GM18511 (cell line): ENCODE measurements around the gene HECTD1.
"Not testable (repeated sequence)": the region's sequence is repeated elsewhere in the genome, so short reads cannot be mapped to it uniquely, and the experiment has no call there.

ENCODE experiments used
- ATAC-seq: cut with Tn5 transposase; IDR thresholded peaks from one replicate; pipeline ENCODE4 v1.9.1; 2021; ENCODE audit warnings: mild to moderate bottlenecking, moderate library complexity; ENCODE audit not compliant: unreplicated experiment

HECTD1 gene

GRCh38 chr14:31196839-31197492 lies 10.6 kb downstream of the HECTD1 start:
- ATAC-seq, result no peak

- no peak for ATAC-seq
Measured at GRCh38 chr14:31194661-31195060, 12.9 kb downstream of the HECTD1 start.

GRCh38 chr14:31194095-31194494 lies 13.5 kb downstream of the HECTD1 start:
- no peak for ATAC-seq

GRCh38 chr14:31192544-31192943 lies 15.0 kb downstream of the HECTD1 start:
- not testable (repeated sequence) for ATAC-seq

DNA sequence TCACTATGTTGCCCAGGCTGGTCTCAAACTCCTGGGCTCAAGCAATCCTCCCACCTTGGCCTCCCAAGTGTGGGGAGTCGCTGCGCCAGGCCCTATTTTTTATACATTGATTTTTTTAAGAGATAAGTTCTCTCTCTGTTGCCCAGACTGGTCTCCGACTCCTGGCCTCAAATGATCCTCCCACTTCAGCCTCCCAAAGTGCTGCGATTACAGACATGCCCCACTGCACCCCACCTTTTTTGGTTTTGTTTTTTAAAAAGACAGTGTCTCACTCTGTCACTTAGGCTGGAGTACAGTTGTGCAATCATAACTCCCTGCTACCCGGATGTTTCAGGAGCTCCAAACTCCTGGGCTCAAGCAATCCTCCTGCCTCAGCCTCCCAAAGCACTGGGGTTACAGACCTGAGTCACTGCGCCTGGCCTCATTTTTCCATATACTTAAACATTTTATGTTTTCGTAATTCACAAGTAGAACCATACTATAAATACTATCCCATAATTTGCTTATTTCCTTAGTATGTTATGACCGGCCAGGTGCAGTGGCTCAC lies 16.8 kb downstream of the HECTD1 start:
- no peak for ATAC-seq

GRCh38 chr14:31190219-31190603 lies 17.4 kb downstream of the HECTD1 start:
- no peak for ATAC-seq

GRCh38 chr14:31189346-31190218 lies 18.0 kb downstream of the HECTD1 start:
- ATAC-seq, result no peak

DNA sequence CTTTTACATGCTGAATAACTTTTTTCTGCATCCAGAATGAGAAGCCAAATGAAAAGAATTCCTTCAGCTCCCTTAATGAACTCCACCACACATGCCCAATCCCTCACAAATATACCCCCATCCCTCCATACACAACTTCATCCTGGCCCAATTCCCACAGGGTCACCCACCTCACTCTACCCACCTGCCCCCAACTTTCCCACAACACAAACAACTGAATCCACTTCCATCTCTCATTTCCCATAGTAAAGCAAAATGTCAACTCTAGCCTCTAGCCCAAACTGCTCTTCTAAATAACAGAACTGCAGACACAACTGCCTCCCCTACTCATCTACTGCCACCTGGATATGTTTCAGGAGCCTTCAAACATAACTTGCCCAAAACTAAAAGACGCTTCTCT lies 18.8 kb downstream of the HECTD1 start:
- no peak for ATAC-seq

DNA sequence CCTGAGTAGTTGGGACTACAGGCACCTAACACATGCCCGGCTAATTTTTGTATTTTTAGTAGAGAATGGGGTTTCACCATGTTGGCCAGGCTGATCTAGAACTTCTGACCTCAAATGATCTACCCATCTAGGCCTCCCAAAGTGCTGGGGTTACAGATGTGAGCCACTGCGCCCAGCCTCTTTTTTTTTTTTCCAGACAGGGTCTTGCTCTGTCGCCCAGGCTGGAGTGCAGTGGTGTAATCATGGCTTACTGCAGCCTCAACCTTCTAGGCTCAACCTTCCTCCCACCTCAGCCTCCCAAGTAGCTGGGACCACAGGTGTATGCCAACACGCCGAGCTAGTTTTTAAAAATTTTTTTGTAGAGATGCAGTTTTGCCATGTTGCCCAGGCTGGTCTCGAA lies 25.6 kb downstream of the HECTD1 start:
- not testable (repeated sequence) for ATAC-seq

GRCh38 chr14:31181271-31181670 lies 26.3 kb downstream of the HECTD1 start:
- ATAC-seq, result no peak

- no peak for ATAC-seq
Measured at GRCh38 chr14:31180299-31181051, 27.1 kb downstream of the HECTD1 start.

GRCh38 chr14:31174433-31174832 lies 33.2 kb downstream of the HECTD1 start:
- ATAC-seq, result no peak

- ATAC-seq, result no peak
Measured at GRCh38 chr14:31173120-31173837, 34.3 kb downstream of the HECTD1 start.

DNA sequence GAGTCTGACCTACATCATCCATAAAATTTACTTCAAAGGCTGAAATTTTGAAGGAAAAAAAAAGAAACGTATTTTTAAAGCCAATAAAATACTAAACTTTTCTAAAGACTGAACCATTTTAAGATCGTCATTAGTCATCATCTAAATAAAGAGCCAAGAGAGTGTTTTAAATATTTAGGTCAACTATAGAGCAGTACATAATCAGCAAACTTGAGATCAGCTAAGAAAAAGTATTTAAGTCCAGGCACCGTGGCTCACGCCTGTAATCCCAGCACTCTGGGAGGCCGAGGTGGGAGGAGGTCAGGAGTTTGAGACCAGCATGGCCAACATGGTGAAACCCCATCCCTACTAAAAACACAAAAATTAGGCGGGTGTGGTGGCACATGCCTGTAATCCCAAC lies 35.5 kb downstream of the HECTD1 start:
- no peak for ATAC-seq

DNA sequence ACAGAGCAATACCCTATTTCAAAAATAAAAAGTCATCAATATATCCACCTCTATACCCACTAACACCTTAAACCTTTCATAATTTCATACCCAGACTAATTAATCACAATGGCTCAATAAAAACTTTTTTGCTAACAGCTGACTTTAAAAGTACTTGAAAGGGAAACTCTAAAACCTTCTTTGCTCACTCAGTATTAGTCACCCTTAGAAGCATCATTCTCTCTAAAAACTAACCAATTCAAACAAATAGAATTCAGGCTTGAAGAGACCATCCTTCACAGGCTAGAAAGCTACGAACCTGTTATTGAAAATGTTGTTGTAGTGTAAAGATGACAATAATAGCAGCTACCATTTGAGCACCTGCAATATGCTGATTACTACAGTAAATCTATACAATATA lies 37.2 kb downstream of the HECTD1 start:
- ATAC-seq, result no peak

DNA sequence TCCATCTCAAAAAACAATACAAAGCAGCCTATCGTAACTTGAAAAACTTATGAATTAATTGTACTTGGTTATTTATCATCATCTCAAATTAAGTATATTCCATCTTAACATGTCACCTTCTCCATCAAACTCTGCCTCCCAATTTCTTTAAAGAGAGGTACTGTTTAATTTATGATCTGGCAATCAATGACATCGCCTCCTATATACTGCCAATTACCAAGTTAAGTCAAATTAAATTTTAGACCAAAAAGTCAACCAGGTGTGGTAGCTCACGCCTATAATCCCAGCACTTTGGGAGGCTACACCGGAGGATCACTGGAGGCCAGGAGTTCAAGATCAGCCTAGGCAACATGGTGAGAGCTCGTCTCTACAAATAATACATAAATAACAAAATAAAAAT lies 37.7 kb downstream of the HECTD1 start:
- no peak for ATAC-seq

DNA sequence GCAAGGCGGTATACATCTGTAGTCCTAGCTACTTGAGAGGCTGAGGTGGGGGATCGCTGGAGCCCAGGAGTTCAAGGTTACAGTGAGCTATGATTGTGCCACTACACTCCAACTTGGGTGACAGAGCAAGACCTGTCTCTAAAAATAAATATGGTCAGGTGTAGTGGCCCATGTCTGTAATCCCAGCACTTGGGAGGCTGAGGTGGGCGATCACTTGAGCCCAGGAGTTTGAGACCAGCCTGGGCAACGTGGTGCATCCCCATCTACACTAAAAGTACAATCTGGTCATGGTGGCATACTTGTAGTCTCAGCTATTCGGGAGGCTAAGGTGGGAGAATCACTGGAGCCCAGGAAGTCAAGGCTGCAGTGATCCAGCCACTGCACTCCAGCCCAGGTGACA lies 40.6 kb downstream of the HECTD1 start:
- ATAC-seq, result no peak

DNA sequence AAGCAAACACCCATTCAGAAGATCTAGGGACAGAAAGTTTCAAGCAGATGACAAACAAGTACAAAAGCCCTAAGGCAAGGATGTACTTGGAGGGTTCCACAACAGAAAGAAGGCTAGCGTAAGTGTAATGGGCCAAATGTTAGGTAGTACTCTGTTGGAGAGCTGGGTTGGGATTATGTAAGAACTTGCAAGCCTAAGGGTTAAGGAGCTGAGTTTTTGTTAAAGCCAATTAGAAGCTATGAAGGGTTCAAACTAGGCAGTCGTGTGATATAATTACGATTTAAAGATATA lies 41.4 kb downstream of the HECTD1 start:
- ATAC-seq, result no peak

DNA sequence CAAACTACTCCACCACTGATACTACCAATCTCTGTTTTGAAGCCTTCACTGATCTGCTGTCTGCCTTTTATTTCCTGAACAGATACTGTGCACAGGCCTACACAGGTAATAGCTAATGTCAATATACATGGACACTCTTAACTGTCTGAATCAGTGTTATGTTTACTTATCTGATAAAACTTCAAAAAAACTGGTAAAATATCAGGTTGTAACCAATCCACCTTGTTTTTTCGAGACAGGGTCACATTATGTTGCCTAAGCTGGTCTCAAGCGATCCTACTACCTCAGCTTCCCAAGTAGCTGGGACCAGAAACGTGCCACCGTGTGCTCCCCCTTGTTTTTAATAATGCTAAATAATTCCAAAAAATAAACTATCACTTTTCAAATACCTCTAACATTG lies 43.5 kb downstream of the HECTD1 start:
- ATAC-seq, result no peak

GRCh38 chr14:31162910-31163649 lies 44.5 kb downstream of the HECTD1 start:
- no peak for ATAC-seq
